GM23338 (cell line): ENCODE results near the gene FRMD3.

ENCODE experiments used
- CREB1 ChIP-seq: fragments of 250-450 bp; sonication (Bioruptor Pico); IDR thresholded peaks from 2 replicates; pipeline ENCODE4 v1.5.0; 2020; ENCODE audit warnings: low read depth, mild to moderate bottlenecking, moderate library complexity
- ETS1 ChIP-seq: IDR thresholded peaks from 2 replicates; pipeline ENCODE4 v1.6.1; 2016; ENCODE audit warnings: antibody characterized with exemption
- EZH2 ChIP-seq: fragments of 200-600 bp; sonication (generic); IDR thresholded peaks from one replicate; pipeline ENCODE4 v1.8.0; 2017; ENCODE audit warnings: antibody characterized with exemption, mild to moderate bottlenecking, low read depth; ENCODE audit not compliant: unreplicated experiment
- EZH2phosphoT487 ChIP-seq: fragments of 200-600 bp; sonication (generic); IDR thresholded peaks from one replicate; pipeline ENCODE4 v1.8.1; 2018; ENCODE audit warnings: antibody characterized with exemption; ENCODE audit not compliant: unreplicated experiment
- JUNB ChIP-seq: IDR thresholded peaks from one replicate; pipeline ENCODE4 v1.6.1; 2016; ENCODE audit warnings: antibody characterized with exemption; ENCODE audit not compliant: unreplicated experiment
- POLR2AphosphoS5 ChIP-seq: IDR thresholded peaks from 2 replicates; pipeline ENCODE4 v1.6.1; 2016; ENCODE audit warnings: antibody characterized with exemption, low read depth
- ZNF114 ChIP-seq: fragments of 250-450 bp; sonication (Bioruptor Pico); IDR thresholded peaks from 2 replicates; pipeline ENCODE4 v1.5.0; 2020; ENCODE audit warnings: mild to moderate bottlenecking, moderate library complexity
- TF ChIP-seq, protein P1 (sequence below), 2 experiments: fragments of 200-600 bp in 1 of 2; sonication (generic) in 1 of 2; conservative IDR thresholded peaks; 2 replicates each; pipeline versions ENCODE4 v1.5.1 to v1.6.1; 2016 to 2017; ENCODE audit warnings: antibody characterized with exemption in 2 of 2, low read depth in 2 of 2, mild to moderate bottlenecking in 2 of 2, moderate library complexity in 1 of 2
- TF ChIP-seq, protein P2 (sequence below): IDR thresholded peaks from one replicate; pipeline ENCODE4 v1.6.1; 2018; ENCODE audit warnings: antibody characterized with exemption; ENCODE audit not compliant: unreplicated experiment

DNA sequence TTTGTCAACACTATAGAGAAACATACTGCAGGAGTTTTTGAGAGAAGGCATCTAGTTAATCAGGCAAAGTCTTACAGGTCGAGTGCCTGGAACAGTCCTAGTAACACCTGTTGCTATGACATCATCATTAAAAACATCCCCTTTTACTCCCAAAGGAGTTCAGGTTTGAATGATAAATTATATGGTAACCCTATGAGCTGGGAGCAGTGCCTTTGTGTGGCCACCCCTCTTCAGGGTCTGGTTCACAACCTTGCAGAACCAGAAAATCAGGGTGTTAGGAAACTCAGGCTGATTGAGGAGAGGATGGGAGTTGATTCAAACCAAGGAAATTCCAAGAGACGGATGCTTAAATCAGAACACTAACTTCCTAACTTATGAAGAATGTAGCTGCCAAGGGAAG is 296.1 kb downstream of the FRMD3 start:
- TF ChIP-seq POLR2AphosphoS5 (no peak), EZH2 (no peak), JUNB (no peak), EZH2phosphoT487 (no peak), CREB1 (CRISPR knock-in tag) (no peak), ZNF114 (CRISPR knock-in tag) (no peak), ETS1 (no peak)
- TF ChIP-seq, protein P1, sequence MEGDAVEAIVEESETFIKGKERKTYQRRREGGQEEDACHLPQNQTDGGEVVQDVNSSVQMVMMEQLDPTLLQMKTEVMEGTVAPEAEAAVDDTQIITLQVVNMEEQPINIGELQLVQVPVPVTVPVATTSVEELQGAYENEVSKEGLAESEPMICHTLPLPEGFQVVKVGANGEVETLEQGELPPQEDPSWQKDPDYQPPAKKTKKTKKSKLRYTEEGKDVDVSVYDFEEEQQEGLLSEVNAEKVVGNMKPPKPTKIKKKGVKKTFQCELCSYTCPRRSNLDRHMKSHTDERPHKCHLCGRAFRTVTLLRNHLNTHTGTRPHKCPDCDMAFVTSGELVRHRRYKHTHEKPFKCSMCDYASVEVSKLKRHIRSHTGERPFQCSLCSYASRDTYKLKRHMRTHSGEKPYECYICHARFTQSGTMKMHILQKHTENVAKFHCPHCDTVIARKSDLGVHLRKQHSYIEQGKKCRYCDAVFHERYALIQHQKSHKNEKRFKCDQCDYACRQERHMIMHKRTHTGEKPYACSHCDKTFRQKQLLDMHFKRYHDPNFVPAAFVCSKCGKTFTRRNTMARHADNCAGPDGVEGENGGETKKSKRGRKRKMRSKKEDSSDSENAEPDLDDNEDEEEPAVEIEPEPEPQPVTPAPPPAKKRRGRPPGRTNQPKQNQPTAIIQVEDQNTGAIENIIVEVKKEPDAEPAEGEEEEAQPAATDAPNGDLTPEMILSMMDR (conservative IDR thresholded peaks at IDR 0.05; ENCODE audit: low read depth in 2 of 2), result no peak
- TF ChIP-seq, protein P2, sequence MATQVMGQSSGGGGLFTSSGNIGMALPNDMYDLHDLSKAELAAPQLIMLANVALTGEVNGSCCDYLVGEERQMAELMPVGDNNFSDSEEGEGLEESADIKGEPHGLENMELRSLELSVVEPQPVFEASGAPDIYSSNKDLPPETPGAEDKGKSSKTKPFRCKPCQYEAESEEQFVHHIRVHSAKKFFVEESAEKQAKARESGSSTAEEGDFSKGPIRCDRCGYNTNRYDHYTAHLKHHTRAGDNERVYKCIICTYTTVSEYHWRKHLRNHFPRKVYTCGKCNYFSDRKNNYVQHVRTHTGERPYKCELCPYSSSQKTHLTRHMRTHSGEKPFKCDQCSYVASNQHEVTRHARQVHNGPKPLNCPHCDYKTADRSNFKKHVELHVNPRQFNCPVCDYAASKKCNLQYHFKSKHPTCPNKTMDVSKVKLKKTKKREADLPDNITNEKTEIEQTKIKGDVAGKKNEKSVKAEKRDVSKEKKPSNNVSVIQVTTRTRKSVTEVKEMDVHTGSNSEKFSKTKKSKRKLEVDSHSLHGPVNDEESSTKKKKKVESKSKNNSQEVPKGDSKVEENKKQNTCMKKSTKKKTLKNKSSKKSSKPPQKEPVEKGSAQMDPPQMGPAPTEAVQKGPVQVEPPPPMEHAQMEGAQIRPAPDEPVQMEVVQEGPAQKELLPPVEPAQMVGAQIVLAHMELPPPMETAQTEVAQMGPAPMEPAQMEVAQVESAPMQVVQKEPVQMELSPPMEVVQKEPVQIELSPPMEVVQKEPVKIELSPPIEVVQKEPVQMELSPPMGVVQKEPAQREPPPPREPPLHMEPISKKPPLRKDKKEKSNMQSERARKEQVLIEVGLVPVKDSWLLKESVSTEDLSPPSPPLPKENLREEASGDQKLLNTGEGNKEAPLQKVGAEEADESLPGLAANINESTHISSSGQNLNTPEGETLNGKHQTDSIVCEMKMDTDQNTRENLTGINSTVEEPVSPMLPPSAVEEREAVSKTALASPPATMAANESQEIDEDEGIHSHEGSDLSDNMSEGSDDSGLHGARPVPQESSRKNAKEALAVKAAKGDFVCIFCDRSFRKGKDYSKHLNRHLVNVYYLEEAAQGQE, result no peak
